ENCODE data around the gene INCA1.

The INCA1 gene

DNA sequence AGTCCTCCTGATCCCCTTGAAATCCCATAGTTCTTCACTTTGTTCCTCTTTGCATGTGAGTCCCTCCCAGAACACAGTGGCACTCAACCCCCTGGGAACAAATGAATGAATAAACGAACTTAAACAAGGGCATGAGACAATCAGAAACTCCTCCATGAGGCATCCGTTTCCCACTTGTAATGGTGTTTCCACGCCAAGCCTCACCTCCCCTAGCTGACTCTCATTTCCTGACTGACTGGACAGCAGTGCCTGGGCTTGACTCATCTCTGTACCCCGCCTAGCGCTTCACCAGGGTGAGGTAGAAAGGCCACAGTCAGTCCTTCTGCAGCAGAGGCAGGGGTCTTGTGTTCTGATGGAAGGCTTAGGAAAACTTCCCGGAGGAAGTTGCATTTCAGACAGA, 14.6 kb upstream of the INCA1 start:
- in situ Hi-C loops (cut with MboI; ENCODE audit: low sequenced_read_pairs), result no loop called here

GRCh38 chr17:5003214-5003867, 6.0 kb upstream of the INCA1 start:
- in situ Hi-C loops (cut with MboI; ENCODE audit: low sequenced_read_pairs), result no loop called here

- in situ Hi-C loops (cut with MboI; ENCODE audit: low sequenced_read_pairs), result no loop called here
Measured at GRCh38 chr17:5002121-5002788, 4.9 kb upstream of the INCA1 start.

GRCh38 chr17:5000237-5000639, 2.9 kb upstream of the INCA1 start:
- in situ Hi-C loops (cut with MboI; ENCODE audit: low sequenced_read_pairs), result no loop called here

DNA sequence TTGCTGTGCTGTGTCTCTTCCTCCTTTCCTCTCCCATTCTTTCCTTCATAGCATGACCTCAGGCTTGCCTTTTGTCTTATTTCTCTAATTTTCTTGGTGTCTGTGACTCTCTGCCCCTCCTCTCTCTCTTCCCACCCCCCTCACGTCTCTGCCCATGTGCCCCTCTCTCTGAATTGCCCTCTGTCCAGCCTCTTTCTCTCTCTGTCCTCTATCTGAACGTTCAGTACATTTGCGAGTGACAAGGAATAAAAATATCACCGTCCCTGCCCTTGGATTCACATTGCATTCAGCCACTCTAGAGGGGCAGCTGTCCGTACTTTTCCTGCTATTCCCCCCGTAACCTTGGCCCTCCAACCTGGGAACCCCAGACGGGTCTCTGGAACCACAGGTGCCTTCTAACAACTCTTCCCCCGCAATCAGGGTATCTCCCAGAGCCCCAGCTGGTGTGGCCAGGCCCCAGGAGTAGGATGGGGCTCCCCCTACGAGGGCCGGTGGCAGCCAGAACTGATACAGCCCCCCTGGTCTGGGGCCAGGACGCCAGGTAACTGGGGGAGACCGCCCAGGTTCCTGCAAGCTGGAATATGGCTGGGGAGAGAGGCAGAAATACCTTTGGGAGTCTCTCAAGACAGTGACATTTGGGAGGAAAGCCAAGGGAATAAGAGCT, 2.2 kb upstream of the INCA1 start:
- in situ Hi-C loops (cut with MboI; ENCODE audit: low sequenced_read_pairs), result no loop called here

GRCh38 chr17:4998732-4999429, 1.6 kb upstream of the INCA1 start:
- in situ Hi-C loops (cut with MboI; ENCODE audit: low sequenced_read_pairs), result no loop called here

- in situ Hi-C loops (cut with MboI; ENCODE audit: low sequenced_read_pairs), result no loop called here
Measured at GRCh38 chr17:4998027-4998731, 857 bp upstream of the INCA1 start.

GRCh38 chr17:4994081-4994595, 3.2 kb downstream of the INCA1 start:
- in situ Hi-C loops (cut with MboI; ENCODE audit: low sequenced_read_pairs), result no loop called here

DNA sequence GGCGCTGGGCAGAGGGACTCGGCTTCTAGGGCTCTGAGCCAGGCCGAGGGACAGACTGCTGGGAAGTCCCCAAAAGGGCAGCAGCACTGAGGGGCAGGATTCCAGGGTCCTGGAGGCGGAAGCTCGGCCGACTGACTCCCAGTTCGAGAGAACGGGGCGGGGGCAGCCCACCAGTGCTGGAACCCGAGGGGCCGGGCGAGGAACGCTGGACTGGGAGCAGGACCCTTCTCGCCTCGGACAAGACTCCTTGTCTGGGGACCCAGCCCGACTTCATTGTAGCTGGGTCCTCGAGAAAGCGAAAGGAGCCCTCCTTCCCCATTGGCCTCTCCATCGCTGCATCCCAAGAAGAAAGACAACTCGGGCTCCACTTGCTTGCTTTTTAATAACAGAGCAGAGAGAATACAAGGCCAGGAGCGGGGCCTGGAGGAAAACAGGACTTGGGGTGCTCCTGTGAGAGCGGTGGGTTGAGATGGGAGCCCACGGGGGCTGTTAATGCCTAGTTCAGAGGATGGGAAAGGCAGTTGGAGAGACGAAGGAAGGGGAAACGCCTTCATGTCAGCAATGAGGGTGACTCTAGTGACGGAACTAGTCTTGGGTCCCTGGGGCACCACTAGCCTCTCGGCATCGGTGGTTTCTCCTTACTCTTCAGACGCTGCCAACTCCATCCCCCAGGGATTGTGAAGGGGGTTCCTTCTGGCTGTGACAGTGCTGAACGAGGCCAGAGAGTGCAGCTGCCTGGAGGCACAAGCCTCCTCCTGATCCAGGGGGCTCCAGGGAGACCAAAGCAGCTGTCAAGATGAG, 9.4 kb downstream of the INCA1 start:
- in situ Hi-C loops (cut with MboI; ENCODE audit: low sequenced_read_pairs), result no loop called here

GRCh38 chr17:4986951-4987766, 10.2 kb downstream of the INCA1 start, which contains the start of gene CAMTA2:
Gene CAMTA2 (minus strand): TSS chr17:4987675. CDS start chr17:4986222, 1,453 bp downstream.
- in situ Hi-C loops (cut with MboI; ENCODE audit: low sequenced_read_pairs), result no loop called here

DNA sequence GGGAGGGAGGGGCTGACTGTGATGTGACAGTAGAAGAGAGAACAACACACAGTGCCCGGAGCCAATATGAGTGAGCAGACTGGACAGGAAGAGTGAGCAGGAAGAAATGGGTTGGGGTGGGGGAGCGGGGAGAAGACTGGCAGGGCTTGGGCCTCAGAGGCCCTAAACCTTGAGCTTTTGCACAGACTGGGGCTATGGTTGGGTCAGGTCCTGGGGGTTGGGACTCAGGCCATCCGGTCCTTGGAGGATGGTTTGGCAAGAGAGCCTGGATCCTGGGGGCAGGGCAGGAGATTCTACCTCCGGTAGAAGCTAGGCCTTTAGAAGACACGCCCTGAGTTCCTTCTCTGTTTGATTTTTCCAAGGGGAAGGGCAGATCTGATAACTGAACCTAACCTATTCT, 10.9 kb downstream of the INCA1 start:
- in situ Hi-C loops (cut with MboI; ENCODE audit: low sequenced_read_pairs), result no loop called here

GRCh38 chr17:4982305-4982704, 15.0 kb downstream of the INCA1 start:
- in situ Hi-C loops (cut with MboI; ENCODE audit: low sequenced_read_pairs), result no loop called here

- in situ Hi-C loops (cut with MboI; ENCODE audit: low sequenced_read_pairs), result no loop called here
Measured at GRCh38 chr17:4980644-4981216, 16.6 kb downstream of the INCA1 start.

- in situ Hi-C loops (cut with MboI; ENCODE audit: low sequenced_read_pairs), result no loop called here
Measured at GRCh38 chr17:4978726-4979125, 18.6 kb downstream of the INCA1 start.

- in situ Hi-C loops (cut with MboI; ENCODE audit: low sequenced_read_pairs), result no loop called here
Measured at GRCh38 chr17:4974115-4974670, 23.1 kb downstream of the INCA1 start.

- in situ Hi-C loops (cut with MboI; ENCODE audit: low sequenced_read_pairs), result no loop called here
Measured at GRCh38 chr17:4973256-4974114, 23.8 kb downstream of the INCA1 start.

DNA sequence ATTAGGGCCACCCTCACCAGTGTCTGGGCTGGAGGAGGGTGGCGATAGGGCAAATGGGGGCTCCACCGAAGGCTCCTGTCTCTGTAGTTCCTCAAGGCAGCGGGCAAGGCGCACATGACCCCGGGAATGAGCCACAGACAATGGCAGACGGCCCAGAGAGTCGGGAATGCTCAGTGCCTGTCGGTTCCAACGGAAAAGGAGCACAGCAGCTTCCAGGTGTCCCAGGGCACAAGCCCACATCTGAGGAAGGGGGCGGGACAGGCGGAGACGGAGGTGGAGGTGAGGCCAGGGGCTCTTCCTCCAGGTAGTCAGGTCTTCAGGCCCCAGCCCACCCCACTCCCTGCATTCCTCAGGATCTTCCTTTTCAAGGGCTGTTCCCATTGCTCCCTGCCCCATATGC, 24.6 kb downstream of the INCA1 start:
- in situ Hi-C loops (cut with MboI; ENCODE audit: low sequenced_read_pairs), result no loop called here
